SK-N-MC (cell line): Measurements from ENCODE around the gene ACO2.

ENCODE experiments used
- EZH2 ChIP-seq: fragments of 200-600 bp; sonication (generic); IDR thresholded peaks from one replicate; pipeline ENCODE4 v1.6.1; 2017; ENCODE audit warnings: antibody characterized with exemption
- FOXP2 ChIP-seq: optimal IDR thresholded peaks from 2 replicates; pipeline ENCODE3; 2011; ENCODE audit warnings: mild to moderate bottlenecking, moderate library complexity; ENCODE audit not compliant: insufficient read depth; ENCODE audit errors: extremely low read length, control extremely low read depth
- POLR2AphosphoS5 ChIP-seq: IDR thresholded peaks from 2 replicates; pipeline ENCODE4 v1.6.1; 2012; ENCODE audit warnings: mild to moderate bottlenecking, low read depth, low read length, borderline replicate concordance

DNA sequence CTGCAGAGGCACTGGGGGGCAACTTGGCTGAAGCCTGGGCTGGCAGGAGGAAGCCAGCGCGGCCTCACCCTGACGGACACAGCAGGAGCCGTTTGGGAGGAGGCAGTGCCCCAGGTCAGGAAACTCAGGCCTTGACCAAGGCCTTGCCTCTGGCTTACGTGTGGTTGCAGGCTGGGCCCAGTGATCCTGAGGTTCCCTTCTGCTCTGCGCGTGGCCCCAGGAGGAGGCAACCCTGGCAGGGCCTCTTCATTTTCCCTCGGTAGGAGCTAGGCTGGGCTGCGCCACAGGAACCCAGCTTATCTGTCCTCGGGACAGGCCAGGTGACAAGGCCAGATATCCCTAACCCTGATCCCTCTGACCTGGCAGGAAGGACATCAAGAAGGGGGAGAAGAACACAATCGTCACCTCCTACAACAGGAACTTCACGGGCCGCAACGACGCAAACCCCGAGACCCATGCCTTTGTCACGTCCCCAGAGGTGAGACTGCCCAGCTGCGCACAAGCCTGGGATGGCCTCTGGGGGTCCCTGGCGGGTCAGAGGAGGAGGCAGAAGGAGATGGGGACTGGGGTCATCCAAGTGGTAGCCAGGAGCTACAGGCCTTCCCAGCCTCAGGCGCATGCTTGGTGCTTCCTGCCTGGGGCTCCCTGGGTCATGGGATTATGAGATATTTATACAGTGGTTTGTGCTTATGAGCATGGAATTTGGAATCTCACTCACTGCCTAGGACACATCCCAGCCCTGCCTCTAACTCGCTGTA, 54.7 kb downstream of the ACO2 start:
- no peak for TF ChIP-seq EZH2
- TF ChIP-seq POLR2AphosphoS5 = no peak; the same call in 1 of the 2 replicates
- TF ChIP-seq FOXP2 = no peak
